HG03378 (cell line): ENCODE data around the gene FGF4.

Experiments used
- ATAC-seq: cut with Tn5 transposase; IDR thresholded peaks from one replicate; pipeline ENCODE4 v1.9.1; 2021; ENCODE audit warnings: mild to moderate bottlenecking, moderate library complexity; ENCODE audit not compliant: unreplicated experiment

Gene FGF4

GRCh38 chr11:69729252-69729651, 45.9 kb downstream of the FGF4 start:
- no peak for ATAC-seq

- ATAC-seq: no peak
Observed at GRCh38 chr11:69727266-69727665, 47.9 kb downstream of the FGF4 start.

DNA sequence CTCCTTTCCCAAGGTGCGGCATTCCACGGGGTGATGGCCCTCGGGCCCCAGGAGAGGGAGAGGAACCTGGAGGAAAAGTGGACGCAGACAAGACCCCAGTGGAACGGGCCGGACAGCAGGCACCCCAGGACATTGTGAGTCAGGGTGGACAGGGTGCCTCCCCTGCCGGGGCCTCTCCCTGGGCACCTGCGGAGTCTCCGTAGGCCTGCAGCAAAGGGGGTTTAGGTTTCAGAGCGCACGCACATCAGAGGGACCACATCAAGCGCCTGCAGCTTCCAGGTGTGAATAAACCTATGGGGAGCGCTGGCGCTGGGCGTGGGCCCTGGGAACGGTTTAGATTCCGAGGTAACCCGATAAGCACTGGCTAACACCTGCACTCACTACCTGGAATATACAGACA, 48.7 kb downstream of the FGF4 start:
- no peak for ATAC-seq

DNA sequence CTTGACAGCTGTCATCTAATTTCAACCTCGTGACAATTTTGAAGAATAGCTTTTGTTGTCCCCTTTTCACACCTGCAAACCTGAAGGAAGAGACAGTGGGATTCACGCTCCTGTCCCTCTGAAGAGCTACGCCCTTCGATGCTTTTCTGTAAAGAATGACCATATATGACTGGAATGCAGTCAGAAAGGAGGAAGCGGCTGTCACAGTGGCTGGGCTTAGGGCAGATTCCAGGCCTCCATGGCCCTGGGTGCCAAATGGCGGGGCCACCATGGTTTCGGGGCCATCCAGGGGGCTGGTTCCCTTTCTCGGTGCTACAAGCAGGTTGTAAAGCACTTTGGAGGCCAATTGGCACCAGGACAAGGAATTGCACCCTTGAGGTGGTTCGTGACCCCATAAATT, 49.1 kb downstream of the FGF4 start:
- no peak for ATAC-seq

GRCh38 chr11:69721745-69722144, 53.4 kb downstream of the FGF4 start:
- ATAC-seq: no peak

- no peak for ATAC-seq
Observed at GRCh38 chr11:69721106-69721505, 54.0 kb downstream of the FGF4 start.
